ENCODE results near the gene TSPEAR. TPM values are rescaled to one million over a fixed set of nuclear protein-coding genes. Genes with fewer than 3 reads are reported as not detected.

The TSPEAR gene
- total and polyA plus RNA-seq, 9 of the 15 experiments (the other 6 are each of a cell fraction or from before 2014, with no cell fraction given) = not detected

DNA sequence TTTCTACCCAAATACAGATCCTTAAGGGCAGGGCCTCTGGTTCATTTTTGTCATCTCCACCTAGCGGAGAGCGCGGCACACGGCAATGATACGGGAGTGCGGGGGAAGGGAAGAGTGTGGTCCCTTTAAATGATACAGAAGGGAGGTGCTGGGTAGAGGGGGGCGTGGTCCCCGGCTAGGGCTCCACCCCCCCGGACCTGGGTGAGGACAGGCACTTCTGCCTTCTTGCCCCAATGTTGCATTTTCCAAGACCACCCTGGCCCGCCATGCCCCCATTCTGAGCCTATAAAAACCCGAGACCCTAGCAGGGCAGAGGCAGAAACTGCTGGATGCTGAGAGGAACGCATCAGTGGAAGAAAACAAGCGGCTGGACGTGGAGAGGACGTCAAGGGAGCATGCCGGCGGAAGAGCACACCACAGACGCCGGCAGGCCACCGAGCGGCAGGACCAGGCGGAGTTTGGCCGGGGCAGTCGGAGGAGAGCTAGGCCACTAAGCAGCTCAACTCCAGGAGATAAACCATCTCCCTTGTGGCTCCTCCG, 226.0 kb downstream of the TSPEAR start (continued):
- TF ChIP-seq, protein P1, sequence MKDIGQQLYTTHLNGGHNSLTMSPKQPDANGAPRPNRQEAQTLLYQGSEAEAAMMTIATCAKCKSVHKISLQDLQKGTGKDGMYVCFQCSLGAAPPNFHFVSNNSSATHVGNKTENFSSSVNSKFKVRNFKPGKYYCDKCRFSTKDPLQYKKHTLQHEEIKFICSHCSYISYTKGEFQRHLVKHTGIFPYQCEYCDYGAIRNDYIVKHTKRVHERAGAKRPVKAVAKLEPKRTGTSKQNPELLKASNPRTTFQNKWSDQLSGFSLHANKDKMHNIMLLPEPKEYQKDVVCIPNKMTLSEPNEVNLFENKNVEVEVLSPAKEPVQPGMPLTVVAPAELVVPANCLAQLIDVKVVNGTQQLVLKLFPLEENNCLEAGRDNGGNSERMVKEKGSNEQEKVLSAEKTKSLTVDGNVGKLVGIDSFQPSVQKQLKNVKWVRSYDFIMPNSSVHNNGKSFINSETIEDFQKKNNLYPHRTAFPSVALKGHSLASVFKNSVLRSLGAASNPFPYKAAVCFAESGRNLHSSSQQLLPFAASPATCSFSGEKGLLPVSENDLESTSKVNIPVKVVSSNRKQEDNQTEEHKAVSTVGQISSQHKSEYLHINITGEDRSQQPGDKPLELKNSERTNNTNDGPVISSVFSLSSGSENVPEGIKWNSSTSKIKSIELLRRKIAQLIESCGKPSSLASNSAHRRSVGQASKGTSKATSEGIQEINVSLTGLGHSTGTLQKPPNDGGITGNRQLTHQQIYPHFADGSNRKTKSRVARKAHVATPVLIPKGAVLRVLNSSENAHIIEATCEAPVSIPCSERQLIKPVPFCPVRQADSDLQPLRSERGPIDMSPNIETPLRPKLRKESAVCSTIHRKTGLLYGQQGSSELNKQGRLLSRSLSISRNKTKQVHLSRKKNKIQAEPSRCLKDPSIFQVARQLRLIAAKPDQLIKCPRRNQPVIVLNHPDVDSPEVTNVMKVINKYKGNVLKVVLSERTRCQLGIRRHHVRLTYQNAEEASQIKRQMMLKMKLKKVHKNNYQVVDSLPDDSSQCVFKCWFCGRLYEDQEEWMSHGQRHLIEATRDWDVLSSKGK (CRISPR knock-in tag; IDR thresholded peaks at IDR 0.05) = no peak
- TF ChIP-seq ESRRA (IDR thresholded peaks at IDR 0.05; ENCODE audit: borderline replicate concordance, low read depth) = no peak
- TF ChIP-seq KLF16 (IDR thresholded peaks at IDR 0.05) = peak; percentile 11; the same call in 1 of the 2 replicates
- TF ChIP-seq, protein P2, sequence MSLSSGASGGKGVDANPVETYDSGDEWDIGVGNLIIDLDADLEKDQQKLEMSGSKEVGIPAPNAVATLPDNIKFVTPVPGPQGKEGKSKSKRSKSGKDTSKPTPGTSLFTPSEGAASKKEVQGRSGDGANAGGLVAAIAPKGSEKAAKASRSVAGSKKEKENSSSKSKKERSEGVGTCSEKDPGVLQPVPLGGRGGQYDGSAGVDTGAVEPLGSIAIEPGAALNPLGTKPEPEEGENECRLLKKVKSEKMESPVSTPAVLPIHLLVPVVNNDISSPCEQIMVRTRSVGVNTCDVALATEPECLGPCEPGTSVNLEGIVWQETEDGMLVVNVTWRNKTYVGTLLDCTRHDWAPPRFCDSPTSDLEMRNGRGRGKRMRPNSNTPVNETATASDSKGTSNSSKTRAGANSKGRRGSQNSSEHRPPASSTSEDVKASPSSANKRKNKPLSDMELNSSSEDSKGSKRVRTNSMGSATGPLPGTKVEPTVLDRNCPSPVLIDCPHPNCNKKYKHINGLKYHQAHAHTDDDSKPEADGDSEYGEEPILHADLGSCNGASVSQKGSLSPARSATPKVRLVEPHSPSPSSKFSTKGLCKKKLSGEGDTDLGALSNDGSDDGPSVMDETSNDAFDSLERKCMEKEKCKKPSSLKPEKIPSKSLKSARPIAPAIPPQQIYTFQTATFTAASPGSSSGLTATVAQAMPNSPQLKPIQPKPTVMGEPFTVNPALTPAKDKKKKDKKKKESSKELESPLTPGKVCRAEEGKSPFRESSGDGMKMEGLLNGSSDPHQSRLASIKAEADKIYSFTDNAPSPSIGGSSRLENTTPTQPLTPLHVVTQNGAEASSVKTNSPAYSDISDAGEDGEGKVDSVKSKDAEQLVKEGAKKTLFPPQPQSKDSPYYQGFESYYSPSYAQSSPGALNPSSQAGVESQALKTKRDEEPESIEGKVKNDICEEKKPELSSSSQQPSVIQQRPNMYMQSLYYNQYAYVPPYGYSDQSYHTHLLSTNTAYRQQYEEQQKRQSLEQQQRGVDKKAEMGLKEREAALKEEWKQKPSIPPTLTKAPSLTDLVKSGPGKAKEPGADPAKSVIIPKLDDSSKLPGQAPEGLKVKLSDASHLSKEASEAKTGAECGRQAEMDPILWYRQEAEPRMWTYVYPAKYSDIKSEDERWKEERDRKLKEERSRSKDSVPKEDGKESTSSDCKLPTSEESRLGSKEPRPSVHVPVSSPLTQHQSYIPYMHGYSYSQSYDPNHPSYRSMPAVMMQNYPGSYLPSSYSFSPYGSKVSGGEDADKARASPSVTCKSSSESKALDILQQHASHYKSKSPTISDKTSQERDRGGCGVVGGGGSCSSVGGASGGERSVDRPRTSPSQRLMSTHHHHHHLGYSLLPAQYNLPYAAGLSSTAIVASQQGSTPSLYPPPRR (CRISPR knock-in tag; IDR thresholded peaks at IDR 0.05; ENCODE audit: borderline replicate concordance) = no peak
- TF ChIP-seq, protein P3, sequence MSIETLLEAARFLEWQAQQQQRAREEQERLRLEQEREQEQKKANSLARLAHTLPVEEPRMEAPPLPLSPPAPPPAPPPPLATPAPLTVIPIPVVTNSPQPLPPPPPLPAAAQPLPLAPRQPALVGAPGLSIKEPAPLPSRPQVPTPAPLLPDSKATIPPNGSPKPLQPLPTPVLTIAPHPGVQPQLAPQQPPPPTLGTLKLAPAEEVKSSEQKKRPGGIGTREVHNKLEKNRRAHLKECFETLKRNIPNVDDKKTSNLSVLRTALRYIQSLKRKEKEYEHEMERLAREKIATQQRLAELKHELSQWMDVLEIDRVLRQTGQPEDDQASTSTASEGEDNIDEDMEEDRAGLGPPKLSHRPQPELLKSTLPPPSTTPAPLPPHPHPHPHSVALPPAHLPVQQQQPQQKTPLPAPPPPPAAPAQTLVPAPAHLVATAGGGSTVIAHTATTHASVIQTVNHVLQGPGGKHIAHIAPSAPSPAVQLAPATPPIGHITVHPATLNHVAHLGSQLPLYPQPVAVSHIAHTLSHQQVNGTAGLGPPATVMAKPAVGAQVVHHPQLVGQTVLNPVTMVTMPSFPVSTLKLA (conservative IDR thresholded peaks at IDR 0.05) = peak in 1 of 2 experiments; percentile 47; a peak in 2 of 4 replicates
- TF ChIP-seq, protein P4, sequence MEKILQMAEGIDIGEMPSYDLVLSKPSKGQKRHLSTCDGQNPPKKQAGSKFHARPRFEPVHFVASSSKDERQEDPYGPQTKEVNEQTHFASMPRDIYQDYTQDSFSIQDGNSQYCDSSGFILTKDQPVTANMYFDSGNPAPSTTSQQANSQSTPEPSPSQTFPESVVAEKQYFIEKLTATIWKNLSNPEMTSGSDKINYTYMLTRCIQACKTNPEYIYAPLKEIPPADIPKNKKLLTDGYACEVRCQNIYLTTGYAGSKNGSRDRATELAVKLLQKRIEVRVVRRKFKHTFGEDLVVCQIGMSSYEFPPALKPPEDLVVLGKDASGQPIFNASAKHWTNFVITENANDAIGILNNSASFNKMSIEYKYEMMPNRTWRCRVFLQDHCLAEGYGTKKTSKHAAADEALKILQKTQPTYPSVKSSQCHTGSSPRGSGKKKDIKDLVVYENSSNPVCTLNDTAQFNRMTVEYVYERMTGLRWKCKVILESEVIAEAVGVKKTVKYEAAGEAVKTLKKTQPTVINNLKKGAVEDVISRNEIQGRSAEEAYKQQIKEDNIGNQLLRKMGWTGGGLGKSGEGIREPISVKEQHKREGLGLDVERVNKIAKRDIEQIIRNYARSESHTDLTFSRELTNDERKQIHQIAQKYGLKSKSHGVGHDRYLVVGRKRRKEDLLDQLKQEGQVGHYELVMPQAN (IDR thresholded peaks at IDR 0.05; ENCODE audit: borderline replicate concordance) = no peak
- peak in 1 of 2 experiments; percentile 14; a peak in 1 of 4 replicates for TF ChIP-seq TRIM24 (IDR thresholded peaks at IDR 0.05)
- no peak for TF ChIP-seq SMARCC2 (IDR thresholded peaks at IDR 0.05; ENCODE audit: low read depth)
- TF ChIP-seq, protein P5, sequence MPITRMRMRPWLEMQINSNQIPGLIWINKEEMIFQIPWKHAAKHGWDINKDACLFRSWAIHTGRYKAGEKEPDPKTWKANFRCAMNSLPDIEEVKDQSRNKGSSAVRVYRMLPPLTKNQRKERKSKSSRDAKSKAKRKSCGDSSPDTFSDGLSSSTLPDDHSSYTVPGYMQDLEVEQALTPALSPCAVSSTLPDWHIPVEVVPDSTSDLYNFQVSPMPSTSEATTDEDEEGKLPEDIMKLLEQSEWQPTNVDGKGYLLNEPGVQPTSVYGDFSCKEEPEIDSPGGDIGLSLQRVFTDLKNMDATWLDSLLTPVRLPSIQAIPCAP (CRISPR knock-in tag; IDR thresholded peaks at IDR 0.05; ENCODE audit: borderline replicate concordance) = no peak
- no peak for TF ChIP-seq ZNF785 (CRISPR knock-in tag; IDR thresholded peaks at IDR 0.05)
- no peak for TF ChIP-seq ELF2 (CRISPR knock-in tag; IDR thresholded peaks at IDR 0.05)
- no peak for TF ChIP-seq TSC22D4 (tag; IDR thresholded peaks at IDR 0.05)
